Neural crest cell (in vitro differentiated cells): ENCODE data around the gene MST1R. TPM values are rescaled to one million over a fixed set of nuclear protein-coding genes. Genes with fewer than 3 reads are reported as not detected.

Experiments used
- DNase-seq: peaks from one replicate; pipeline ENCODE4 v3.0.0; 2021; ENCODE audit warnings: low read depth, mixed read lengths, low spot score
- H3K27ac Mint-ChIP-seq: one replicate; pipeline ENCODE4 v1.8.0; 2021; ENCODE audit warnings: mild to moderate bottlenecking, mixed read lengths; ENCODE audit not compliant: unreplicated experiment
- H3K27me3 Mint-ChIP-seq: 2 replicates; pipeline ENCODE4 v1.8.0; 2021; ENCODE audit warnings: low read depth, mild to moderate bottlenecking, mixed read lengths
- H3K36me3 Mint-ChIP-seq: 2 replicates; pipeline ENCODE4 v1.8.0; 2021; ENCODE audit warnings: low read depth, mild to moderate bottlenecking, mixed read lengths
- H3K4me1 Mint-ChIP-seq: 2 replicates; pipeline ENCODE4 v1.8.0; 2021; ENCODE audit warnings: mixed read lengths
- H3K4me3 Mint-ChIP-seq: one replicate; pipeline ENCODE4 v1.8.0; 2021; ENCODE audit warnings: mild to moderate bottlenecking, mixed read lengths
- H3K9me3 Mint-ChIP-seq: 2 replicates; pipeline ENCODE4 v1.8.0; 2021; ENCODE audit warnings: mixed read lengths
- total RNA-seq: library from RNA; stranded (reverse); gene quantifications from 2 replicates; pipeline ENCODE4 v1.2.1, GENCODE V29; 2021
- TF ChIP-seq, protein P1 (sequence below): fragments of 200-600 bp; sonication (generic); conservative IDR thresholded peaks from 2 replicates; pipeline ENCODE4 v1.5.0; 2021; ENCODE audit warnings: antibody characterized with exemption, mild to moderate bottlenecking

The MST1R gene
- total RNA-seq, 1 donor from 2014 or later: 1.4 TPM

- H3K27ac Mint-ChIP-seq: no peak overlapping the region
- no peak overlapping the region for H3K4me3 Mint-ChIP-seq
- H3K27me3 Mint-ChIP-seq: no peaks in the 10 kb centered on the region
- TF ChIP-seq, protein P1, sequence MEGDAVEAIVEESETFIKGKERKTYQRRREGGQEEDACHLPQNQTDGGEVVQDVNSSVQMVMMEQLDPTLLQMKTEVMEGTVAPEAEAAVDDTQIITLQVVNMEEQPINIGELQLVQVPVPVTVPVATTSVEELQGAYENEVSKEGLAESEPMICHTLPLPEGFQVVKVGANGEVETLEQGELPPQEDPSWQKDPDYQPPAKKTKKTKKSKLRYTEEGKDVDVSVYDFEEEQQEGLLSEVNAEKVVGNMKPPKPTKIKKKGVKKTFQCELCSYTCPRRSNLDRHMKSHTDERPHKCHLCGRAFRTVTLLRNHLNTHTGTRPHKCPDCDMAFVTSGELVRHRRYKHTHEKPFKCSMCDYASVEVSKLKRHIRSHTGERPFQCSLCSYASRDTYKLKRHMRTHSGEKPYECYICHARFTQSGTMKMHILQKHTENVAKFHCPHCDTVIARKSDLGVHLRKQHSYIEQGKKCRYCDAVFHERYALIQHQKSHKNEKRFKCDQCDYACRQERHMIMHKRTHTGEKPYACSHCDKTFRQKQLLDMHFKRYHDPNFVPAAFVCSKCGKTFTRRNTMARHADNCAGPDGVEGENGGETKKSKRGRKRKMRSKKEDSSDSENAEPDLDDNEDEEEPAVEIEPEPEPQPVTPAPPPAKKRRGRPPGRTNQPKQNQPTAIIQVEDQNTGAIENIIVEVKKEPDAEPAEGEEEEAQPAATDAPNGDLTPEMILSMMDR: no peak
- H3K4me1 Mint-ChIP-seq: peaks cover 4% of the 10 kb centered on the region
- no peak for DNase-seq
- H3K9me3 Mint-ChIP-seq: no peaks in the 10 kb centered on the region
- no peaks in the 10 kb centered on the region for H3K36me3 Mint-ChIP-seq
These were observed 3.1 kb downstream of the MST1R start for GRCh38 chr3:49900491-49901153.

DNA sequence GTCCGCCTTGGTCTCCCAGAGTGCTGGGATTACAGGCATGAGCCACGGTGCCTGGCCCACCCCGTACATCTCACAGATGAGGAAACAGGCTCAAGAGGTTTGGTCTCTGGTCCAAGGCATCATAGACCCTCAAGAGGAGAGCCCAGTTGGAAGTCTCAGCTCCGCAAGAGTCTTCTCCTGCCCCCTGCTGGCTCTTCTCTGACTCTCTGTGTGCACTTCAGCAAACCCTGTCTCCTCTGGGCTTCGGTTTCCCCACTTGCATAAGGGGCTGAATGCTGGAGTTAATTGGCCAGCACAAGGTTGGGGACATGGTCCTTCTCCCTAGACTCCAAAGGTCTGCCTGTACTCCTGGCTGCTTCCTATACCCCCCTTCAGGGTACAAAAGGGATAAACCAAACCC is 3.9 kb downstream of the MST1R start:
- no peaks in the 10 kb centered on the region for H3K36me3 Mint-ChIP-seq
- H3K27ac Mint-ChIP-seq: no peak overlapping the region
- TF ChIP-seq, protein P1: no peak
- peak; percentile 38 for DNase-seq
- H3K4me3 Mint-ChIP-seq: no peak overlapping the region
- H3K4me1 Mint-ChIP-seq: peaks cover 4% of the 10 kb centered on the region
- no peaks in the 10 kb centered on the region for H3K9me3 Mint-ChIP-seq
- no peaks in the 10 kb centered on the region for H3K27me3 Mint-ChIP-seq

GRCh38 chr3:49898991-49899390 is 4.7 kb downstream of the MST1R start:
- Mint-ChIP-seq H3K36me3 (no peaks in the 10 kb centered on the region), H3K27ac (no peak overlapping the region), H3K9me3 (no peaks in the 10 kb centered on the region), H3K27me3 (no peaks in the 10 kb centered on the region), H3K4me3 (no peak overlapping the region), H3K4me1 (peaks cover 2% of the 10 kb centered on the region)
- DNase-seq: no peak
- TF ChIP-seq, protein P1: no peak

DNA sequence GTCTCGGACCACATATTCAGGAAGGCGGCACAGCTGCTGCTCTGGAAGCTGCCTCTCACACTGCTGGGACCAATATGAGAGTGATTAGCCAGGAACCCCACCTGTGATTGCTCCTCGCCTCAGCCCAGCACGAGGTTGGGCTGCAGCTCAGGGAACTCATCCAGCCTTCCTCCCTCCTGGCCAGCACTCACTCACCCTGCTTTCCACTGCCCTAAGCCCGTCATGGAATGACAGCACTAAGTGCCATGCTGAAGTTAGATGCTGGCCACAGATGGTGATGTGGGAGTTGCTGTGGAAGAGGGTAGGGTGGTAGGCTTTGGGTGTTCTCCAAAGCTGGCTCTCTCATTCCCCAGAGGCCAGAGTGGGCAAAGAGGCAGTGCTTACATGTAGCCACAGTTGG is 7.3 kb downstream of the MST1R start:
- Mint-ChIP-seq H3K36me3 (no peaks in the 10 kb centered on the region), H3K4me1 (no peaks in the 10 kb centered on the region), H3K27ac (no peak overlapping the region), H3K9me3 (no peaks in the 10 kb centered on the region), H3K4me3 (no peak overlapping the region), H3K27me3 (no peaks in the 10 kb centered on the region)
- TF ChIP-seq, protein P1: no peak
- no peak for DNase-seq

DNA sequence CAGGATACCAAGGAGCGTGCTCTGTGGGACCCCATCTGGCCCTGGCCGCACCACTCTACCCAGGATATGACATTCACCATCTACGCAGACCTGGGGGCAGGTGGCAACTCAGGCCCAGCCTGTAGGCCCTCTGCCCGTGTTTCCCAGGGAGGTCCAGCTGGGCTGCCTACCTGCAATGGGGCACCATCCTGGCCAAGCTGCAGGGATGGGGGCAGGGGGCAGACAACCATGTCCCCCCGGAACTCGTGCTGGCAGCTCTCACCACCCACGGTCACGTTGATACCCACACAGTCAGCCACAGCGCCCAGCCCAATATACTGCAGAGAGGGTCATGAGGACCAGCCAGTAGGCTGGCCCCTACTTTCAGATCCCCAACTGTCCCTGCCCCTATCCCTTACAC is 7.9 kb downstream of the MST1R start:
- TF ChIP-seq, protein P1: no peak
- no peak overlapping the region for H3K27ac Mint-ChIP-seq
- no peaks in the 10 kb centered on the region for H3K27me3 Mint-ChIP-seq
- H3K4me3 Mint-ChIP-seq: no peak overlapping the region
- DNase-seq: no peak
- H3K9me3 Mint-ChIP-seq: no peaks in the 10 kb centered on the region
- no peaks in the 10 kb centered on the region for H3K36me3 Mint-ChIP-seq
- H3K4me1 Mint-ChIP-seq: no peaks in the 10 kb centered on the region
